Mammary epithelial cell (primary cell): Measurements from ENCODE around the gene CNKSR3.

Experiments
- EZH2 ChIP-seq: IDR thresholded peaks from 2 replicates; pipeline ENCODE4 v1.6.1; 2012; ENCODE audit warnings: low read length, inconsistent platforms, borderline replicate concordance
- TF ChIP-seq, protein P1 (sequence below), 2 donors: IDR thresholded peaks in 1 of 2; conservative IDR thresholded peaks in 1 of 2; 2 replicates each; pipeline ENCODE4 v1.5.1; 2011 to 2012; ENCODE audit warnings: inconsistent platforms in 2 of 2, low read length in 2 of 2, mild to moderate bottlenecking in 2 of 2, control low read depth in 1 of 2, low read depth in 1 of 2; ENCODE audit not compliant: insufficient read depth in 1 of 2; ENCODE audit errors: extremely low read depth in 1 of 2

DNA sequence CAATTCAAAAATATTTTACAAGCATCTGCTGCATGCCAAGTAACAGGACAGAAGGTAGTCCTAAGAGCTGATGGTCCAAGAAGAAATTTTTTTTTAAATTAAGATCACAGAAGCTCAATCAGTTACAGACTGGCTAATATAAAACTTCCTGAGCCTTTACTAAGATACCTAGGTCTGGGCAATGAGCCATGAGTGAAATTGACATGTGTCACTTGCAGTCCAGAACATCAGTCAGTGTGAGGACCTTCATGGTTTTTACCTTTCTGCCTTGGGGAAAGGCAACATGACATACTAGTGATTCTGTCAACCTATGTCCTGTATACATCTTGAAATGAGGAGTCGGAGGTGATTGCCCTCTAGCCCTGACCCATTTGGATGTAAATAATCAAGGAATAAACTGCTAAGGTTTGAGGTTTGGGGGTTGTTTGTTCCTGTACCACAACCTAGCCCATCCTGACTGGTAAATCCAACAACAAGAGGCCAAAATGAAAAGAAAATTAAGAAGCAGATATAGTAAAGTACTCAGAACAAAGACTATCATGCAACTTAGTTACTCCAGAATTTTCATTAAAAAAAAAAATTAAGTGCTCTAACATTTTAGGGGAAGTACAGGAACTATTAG is 70.0 kb downstream of the CNKSR3 start:
- TF ChIP-seq, protein P1, sequence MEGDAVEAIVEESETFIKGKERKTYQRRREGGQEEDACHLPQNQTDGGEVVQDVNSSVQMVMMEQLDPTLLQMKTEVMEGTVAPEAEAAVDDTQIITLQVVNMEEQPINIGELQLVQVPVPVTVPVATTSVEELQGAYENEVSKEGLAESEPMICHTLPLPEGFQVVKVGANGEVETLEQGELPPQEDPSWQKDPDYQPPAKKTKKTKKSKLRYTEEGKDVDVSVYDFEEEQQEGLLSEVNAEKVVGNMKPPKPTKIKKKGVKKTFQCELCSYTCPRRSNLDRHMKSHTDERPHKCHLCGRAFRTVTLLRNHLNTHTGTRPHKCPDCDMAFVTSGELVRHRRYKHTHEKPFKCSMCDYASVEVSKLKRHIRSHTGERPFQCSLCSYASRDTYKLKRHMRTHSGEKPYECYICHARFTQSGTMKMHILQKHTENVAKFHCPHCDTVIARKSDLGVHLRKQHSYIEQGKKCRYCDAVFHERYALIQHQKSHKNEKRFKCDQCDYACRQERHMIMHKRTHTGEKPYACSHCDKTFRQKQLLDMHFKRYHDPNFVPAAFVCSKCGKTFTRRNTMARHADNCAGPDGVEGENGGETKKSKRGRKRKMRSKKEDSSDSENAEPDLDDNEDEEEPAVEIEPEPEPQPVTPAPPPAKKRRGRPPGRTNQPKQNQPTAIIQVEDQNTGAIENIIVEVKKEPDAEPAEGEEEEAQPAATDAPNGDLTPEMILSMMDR (conservative IDR thresholded peaks at IDR 0.05 in 1 of 2, IDR thresholded peaks at IDR 0.05 in 1 of 2; ENCODE audit: extremely low read depth in 1 of 2, insufficient read depth in 1 of 2, low read depth in 1 of 2, low read length in 2 of 2), result no peak
- no peak for TF ChIP-seq EZH2
